ENCODE measurements around the gene WNT7A.

DNA sequence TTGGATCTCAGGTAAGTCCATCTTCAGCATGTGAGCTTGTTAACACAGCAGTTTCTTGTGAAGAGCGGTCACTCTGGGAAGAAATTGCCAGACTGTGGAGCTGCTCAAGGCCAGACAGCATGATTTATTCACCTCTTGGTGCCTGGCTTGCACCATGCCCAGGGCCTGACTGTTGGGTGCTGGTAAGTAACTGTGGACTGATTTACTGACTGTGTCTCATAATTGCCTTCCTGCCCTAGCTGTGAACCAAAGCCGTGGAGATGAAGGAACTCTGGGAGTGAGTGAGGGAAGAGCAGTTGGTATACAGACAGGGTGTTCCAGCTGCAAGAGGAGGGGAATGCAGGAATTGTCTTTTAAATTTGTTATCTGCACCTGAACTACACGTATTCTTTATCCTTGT lies 18.5 kb upstream of the WNT7A start:
- TF ChIP-seq POLR2AphosphoS5 (IDR thresholded peaks at IDR 0.05) = no peak
- TF ChIP-seq, protein P1, sequence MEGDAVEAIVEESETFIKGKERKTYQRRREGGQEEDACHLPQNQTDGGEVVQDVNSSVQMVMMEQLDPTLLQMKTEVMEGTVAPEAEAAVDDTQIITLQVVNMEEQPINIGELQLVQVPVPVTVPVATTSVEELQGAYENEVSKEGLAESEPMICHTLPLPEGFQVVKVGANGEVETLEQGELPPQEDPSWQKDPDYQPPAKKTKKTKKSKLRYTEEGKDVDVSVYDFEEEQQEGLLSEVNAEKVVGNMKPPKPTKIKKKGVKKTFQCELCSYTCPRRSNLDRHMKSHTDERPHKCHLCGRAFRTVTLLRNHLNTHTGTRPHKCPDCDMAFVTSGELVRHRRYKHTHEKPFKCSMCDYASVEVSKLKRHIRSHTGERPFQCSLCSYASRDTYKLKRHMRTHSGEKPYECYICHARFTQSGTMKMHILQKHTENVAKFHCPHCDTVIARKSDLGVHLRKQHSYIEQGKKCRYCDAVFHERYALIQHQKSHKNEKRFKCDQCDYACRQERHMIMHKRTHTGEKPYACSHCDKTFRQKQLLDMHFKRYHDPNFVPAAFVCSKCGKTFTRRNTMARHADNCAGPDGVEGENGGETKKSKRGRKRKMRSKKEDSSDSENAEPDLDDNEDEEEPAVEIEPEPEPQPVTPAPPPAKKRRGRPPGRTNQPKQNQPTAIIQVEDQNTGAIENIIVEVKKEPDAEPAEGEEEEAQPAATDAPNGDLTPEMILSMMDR (IDR thresholded peaks at IDR 0.05) = no peak

Measured in breast epithelium (tissue), 3 donors.